ENCODE measurements around the gene TAMALIN.
A peak's percentile ranks its signal among the peaks of the same experiment; 100 is the strongest.

Gene TAMALIN

GRCh38 chr12:52037248-52037861 lies 30.6 kb downstream of the TAMALIN start:
- DNase-seq (ENCODE audit: low spot score): no peak

DNA sequence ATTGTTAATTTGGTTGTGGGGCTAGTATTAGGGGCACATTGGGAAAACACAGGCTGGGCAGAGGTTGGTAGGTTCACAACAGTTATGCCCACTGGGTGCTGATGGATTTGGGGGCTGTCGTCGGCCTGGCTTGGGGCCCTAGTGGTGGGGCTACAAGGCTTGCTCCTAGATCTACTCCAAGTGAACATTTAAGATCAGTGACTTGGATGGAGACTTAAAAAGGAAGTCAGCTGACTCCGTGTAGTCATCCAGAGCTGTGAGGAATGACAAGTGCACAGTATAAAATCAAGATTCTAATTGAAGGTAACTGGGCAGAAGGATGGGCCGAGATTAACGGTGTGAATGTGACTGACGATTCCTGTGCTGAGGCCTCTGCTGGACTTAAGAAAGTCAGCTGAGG lies 31.7 kb downstream of the TAMALIN start:
- no peak for DNase-seq (ENCODE audit: low spot score)

DNA sequence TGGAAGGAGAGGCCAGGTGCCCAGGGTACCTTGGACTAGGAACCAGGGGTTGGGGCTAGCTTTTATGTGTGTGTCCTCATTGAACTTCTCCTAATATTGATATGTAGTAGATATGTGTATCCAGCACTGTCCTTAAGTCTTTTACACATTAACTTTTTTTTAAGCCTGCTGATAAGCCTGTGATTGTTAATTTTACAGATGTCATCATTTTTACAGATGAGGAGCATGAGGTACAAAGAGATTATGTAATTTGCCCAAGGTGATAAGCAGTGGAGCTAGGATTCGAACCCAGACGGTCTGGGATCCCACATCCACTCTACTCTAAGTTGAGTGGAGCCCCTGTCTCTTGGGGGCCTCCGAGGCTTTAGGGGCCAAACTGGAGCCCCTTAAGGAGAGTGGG lies 34.3 kb downstream of the TAMALIN start:
- DNase-seq (ENCODE audit: low spot score): no peak

DNA sequence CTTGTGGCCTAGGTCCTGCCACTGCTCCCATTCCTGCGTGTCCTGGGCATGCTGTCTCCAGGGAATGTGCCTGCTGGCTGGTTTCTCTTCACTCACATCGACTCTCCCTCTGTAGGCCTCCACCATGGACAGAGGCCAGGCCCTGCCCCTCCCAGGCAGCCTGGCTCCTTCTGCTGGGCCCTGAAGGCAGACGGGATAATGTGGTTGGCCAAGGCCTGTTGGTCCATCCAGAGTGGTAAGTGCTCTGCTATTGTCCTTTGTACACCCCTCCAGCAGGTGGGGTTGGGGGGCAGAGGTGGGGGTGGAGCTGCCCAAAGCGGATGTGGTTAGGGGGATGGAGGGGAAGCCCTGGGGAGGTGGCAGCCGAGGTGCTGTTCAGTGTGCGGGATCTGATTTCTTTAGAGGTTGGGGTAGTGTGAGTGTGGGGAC lies 35.0 kb downstream of the TAMALIN start:
- DNase-seq (ENCODE audit: low spot score): no peak

- DNase-seq (ENCODE audit: low spot score): no peak
These were observed 36.1 kb downstream of the TAMALIN start for GRCh38 chr12:52042706-52043385.

GRCh38 chr12:52043386-52044212 lies 36.9 kb downstream of the TAMALIN start:
- no peak for DNase-seq (ENCODE audit: low spot score)

DNA sequence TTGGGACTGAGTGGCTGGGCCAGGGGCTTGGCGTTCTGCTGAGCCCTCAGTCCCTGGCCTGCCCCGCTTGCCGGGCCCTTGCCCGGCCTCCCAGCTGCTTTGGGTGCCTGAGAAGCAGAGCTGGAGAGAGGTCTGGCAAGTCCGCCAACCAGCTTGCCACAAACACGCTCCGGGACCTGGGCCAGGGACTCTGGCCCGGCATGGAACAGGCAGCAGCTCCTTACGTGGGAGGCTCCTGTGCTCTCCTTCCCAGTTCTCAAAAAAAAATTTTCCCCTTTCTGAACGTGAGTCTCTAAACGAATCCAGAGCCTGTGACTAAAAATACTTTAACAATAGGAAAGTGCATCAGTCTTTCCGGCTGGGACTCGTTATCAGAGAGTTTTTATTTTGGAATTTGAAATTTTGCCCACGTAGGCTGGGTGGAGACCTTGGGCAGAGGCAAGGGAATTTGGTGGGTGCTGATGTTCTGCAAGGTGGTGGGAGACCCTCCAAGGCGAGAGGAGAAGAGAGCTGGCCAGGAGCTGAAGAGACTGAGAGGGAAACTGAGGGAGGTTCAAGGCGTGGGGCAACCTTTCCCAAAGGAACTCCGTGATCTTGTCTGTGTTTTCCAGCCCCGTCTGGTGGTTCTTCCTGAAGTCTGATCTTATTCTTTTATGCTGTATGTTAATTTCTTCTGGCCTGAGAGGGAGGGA lies 37.7 kb downstream of the TAMALIN start:
- DNase-seq (ENCODE audit: low spot score): no peak

GRCh38 chr12:52045794-52046199 lies 39.1 kb downstream of the TAMALIN start:
- DNase-seq (ENCODE audit: low spot score): no peak

GRCh38 chr12:52046859-52047258 lies 40.1 kb downstream of the TAMALIN start:
- no peak for DNase-seq (ENCODE audit: low spot score)

- DNase-seq (ENCODE audit: low spot score): no peak
These were observed 42.5 kb downstream of the TAMALIN start for GRCh38 chr12:52049286-52049685.

DNA sequence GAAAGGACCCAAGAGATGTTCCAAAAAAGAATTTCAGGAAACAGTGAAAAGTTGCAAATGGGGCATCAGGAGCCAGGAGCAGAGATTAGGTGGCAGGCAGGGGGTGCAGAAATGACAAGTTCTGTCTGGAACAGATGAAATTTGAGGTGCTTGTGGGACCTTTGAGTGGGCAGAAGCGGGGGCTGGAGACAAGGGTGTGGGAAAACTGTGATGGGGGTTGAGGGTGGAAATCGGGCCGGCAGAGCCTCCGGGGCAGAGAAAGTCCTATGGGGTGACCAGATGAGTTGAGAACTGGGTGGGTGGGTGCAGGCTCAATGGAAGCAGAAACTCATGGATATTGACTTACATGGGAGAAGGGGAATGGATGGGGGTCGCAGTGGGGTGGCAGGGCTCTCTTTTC lies 42.9 kb downstream of the TAMALIN start:
- no peak for DNase-seq (ENCODE audit: low spot score)

DNA sequence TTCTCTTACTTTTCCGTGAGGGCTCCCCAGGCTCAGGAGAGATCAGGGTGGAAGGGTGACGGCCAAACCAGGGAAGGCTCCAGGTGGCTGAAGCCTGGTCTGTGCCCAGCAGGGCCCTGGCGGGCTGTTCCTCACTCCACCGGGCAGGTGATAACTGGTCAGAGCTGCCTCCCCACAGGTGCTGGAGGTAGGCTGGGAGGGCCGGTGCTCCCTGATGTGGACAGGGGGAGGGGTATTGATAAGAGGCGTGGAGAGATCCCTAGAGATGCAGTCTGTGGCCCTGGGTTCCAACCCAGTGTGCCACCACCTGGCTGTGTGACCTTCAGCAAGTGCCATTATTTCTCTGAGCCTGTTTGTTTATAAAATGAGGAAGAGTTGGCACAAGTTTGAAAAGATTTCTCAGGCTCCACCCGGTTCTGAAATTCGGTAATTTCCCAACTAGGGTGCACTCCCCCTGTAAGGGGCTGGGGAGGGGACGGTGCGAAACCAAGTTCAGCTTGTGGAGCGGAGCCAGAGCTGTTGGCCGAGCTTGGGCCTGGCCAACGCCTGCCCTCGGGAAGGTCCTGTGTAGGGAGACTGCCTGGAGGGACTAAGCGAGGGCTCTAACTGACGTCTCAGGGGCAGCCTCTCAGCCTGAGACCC lies 43.5 kb downstream of the TAMALIN start:
- no peak for DNase-seq (ENCODE audit: low spot score)

- DNase-seq (ENCODE audit: low spot score): peak; percentile 15
These were observed 44.2 kb downstream of the TAMALIN start, which contains the start of gene NR4A1 for GRCh38 chr12:52050758-52051541. TSS of gene NR4A1 (plus strand) at chr12:52051442. CDS start at chr12:52054329, 2,887 bp downstream.

DNA sequence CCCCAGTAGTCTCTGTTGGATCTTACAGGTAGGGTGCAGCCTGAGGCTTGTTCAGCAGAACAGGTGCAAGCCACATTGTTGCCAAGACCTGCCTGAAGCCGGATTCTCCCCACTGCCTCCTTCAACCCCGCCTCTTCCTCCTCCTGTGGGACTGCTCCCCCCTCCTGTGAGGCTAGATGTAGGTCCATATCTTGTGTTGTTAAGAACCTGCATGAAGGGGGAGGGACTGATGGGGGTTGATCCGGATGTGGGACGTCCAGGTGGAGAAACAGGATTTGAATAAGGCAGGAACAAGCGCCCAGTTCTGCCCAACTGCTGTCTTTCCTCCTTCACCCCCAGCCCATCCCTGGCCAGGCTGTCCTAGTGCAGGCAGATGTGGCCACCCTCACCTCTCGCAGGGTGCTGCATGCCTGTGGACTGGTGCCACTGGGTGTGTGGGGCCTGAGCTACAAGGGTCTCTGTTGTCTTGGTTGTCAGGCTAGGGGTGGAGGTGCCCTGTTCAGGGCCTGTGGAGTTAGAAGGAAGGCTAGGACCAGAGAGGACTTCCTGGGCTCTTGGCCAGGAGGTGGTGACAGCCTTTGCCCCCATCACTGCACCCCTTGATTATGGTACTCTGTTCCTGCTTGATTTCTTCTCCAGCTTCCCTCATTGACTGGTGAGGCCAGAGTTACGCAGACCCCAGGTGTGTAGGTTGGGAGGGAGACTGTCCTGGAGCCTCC lies 45.9 kb downstream of the TAMALIN start:
- DNase-seq (ENCODE audit: low spot score): no peak

- no peak for DNase-seq (ENCODE audit: low spot score)
These were observed 46.9 kb downstream of the TAMALIN start for GRCh38 chr12:52053536-52054209.

DNA sequence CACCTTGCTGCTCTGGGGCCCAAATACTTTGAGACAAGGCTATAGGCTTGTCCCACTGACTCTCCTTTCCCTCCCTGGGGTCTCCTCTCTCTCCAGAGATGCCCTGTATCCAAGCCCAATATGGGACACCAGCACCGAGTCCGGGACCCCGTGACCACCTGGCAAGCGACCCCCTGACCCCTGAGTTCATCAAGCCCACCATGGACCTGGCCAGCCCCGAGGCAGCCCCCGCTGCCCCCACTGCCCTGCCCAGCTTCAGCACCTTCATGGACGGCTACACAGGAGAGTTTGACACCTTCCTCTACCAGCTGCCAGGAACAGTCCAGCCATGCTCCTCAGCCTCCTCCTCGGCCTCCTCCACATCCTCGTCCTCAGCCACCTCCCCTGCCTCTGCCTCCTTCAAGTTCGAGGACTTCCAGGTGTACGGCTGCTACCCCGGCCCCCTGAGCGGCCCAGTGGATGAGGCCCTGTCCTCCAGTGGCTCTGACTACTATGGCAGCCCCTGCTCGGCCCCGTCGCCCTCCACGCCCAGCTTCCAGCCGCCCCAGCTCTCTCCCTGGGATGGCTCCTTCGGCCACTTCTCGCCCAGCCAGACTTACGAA lies 47.6 kb downstream of the TAMALIN start:
- DNase-seq (ENCODE audit: low spot score): no peak

DNA sequence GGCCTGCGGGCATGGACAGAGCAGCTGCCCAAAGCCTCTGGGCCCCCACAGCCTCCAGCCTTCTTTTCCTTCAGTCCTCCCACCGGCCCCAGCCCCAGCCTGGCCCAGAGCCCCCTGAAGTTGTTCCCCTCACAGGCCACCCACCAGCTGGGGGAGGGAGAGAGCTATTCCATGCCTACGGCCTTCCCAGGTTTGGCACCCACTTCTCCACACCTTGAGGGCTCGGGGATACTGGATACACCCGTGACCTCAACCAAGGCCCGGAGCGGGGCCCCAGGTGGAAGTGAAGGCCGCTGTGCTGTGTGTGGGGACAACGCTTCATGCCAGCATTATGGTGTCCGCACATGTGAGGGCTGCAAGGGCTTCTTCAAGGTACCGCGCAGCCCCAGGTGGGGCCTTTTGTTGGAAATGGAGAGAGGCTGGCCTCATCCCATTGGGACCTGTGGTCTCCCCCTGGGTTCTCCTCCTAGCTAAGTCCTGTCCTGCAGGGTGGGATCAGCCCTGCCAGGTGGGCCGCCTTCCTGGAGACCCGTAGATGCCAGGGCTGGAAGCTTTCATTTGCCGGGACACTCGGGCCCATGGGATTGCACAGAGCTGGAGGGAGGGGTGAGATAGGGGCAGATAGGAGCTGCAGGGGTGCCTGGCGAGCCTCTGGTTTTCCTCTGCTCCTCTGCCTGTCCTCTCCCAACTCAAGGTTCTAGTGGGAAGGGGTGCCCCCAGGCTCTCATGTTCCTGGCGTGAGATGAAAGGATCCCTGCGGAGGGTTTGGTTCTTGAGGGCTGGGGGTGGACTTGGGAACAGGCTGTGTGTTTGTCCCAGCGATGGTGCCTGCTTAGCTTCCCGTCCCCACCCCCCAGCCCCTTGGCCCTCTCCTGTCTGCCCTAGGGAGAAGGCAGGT lies 48.3 kb downstream of the TAMALIN start:
- no peak for DNase-seq (ENCODE audit: low spot score)
